Skin epidermis (tissue), 12 donors: ENCODE data around the gene SART3.
"Not testable (repeated sequence)": the region's sequence is repeated elsewhere in the genome, so short reads cannot be mapped to it uniquely, and the experiment has no call there.

Source experiments
- H3K27ac ChIP-seq, 21 experiments: fragments of 200-600 bp; sonication (generic) in 11 of 21; one replicate each; pipeline ENCODE4 v1.5.0; 2020; ENCODE audit warnings: mild to moderate bottlenecking in 3 of 21, inconsistent platforms in 2 of 21, moderate library complexity in 2 of 21
- H3K4me3 ChIP-seq, 7 experiments: fragments of 200-600 bp; sonication (generic) in 2 of 7; one replicate each; pipeline ENCODE4 v1.5.0; 2020; ENCODE audit warnings: inconsistent platforms in 2 of 7, mild to moderate bottlenecking in 2 of 7, moderate library complexity in 1 of 7

The SART3 gene

DNA sequence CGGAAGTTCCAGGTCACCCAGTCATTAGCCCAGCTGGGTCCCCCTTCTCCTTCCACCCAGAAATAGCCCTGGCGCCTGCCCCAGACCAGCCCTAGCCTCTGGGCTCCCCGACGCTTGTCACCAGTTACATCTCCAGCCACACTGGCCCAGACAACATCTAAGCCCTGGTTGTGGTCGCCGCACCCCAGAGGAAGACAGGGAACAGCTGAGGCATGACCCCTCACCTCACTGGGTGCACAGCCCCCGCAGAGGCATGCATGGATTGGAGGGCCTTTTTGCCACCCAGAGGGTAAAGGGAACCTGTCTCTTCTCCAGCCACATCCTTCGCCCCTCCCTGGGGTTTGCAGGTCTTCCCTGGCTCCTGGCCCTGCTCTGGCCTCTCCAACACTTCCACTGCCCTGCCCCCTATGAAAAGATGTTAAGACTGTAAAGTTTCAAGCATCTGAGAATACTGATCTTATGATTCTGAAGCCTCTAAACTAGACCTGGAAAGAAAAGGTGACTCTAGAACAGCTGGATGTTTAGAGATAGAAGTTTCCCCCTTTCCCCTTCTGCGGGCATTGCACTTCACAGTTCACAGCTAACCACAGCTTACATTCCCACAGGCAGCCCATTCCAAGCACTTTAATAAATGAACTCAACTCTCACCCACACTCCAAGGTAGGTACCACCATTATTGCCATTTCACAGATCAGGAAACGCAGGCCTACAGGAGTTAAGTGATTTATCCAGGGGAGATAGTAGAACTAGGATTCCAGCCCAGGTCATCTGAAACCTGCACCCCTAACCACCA is 22.2 kb upstream of the SART3 start:
- H3K4me3 ChIP-seq, result no peak overlapping the region
- peak overlapping the region in 8 of 21 experiments; percentile 8 to 73 (median 30) for H3K27ac ChIP-seq

DNA sequence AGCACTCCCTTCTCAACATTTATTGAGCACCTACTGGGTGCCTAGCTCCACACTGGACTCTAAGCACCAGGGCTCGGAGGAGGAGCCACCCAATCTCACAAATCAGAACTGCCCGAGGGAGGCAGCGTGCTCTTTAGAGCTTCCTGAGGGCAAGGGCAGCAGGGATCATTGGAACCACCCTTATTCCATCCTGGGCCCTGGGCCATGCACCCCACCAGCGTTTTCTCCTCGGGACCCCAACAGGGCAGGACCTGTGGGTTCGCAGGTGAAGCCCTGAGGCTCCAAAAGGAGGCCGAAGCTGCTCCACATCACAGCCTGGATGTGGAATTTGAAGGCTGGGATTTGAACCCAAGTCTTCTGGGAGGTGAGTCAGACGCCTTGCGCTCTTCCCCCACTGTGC is 21.5 kb upstream of the SART3 start:
- no peak overlapping the region for H3K4me3 ChIP-seq
- H3K27ac ChIP-seq, result peak overlapping the region in 1 of 21 experiments; percentile 73

DNA sequence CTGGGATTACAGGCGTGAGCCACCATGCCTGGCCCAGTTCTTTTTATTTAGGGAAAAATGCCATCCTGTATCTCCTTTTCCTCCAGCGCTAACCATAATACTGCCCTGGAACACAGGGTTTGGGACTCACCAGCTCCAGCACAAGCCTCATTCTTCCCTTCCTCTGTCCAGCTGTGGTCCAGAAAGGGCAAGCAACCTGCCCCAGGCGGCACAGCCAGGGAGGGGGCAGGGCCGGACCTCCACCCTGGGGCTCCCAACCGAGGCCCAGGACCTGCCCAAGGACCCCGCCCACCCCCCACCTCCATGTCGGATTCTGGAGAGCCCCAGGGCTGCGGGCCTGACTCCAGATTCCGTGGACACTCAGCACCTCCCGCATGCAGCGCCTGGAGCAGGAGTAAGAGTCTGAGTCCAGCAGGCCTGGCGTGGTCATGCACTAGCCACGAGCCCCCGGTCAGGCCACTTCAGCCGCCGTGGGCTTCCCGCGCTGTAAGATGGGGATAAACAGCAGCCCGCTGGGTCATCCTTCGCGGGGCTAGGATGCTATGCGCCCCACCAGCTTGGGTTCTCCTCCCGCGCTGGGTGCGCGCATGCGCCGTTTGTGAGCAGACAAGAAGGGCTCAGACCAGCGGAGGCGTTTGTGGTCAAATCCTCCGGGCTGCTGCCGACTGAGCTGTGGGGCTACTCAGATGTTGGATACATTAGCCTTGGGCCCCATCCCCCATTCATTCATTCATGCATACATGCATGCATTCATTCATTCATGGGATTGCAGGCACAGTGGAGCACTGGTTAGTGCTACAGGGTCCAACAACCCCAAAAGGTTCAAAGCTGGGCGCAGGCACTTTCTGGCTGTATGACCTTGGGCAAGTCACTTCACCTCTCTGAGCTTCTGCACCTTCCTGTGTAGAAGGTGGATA is 20.6 kb upstream of the SART3 start:
- H3K27ac ChIP-seq, result peak overlapping the region in 2 of 21 experiments; percentile 15 to 34

DNA sequence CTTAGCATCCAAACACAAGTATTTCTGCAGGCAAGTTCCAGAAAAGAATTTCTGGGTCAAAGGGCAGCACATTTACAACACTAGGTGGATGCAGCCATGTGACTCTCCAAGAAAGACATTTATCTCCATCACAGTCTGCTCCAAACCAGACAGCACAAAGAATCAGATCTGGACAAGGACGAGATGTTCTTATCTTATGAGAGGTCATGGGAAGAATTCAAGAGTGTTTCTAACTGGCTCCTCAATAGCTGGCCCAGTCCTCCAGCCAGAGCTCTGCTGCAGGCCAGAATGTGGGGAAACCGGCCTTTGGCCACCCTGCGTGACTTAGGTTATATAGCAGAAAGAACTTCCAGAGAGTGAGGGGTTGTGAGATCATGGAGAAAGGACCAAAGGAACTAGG is 19.6 kb upstream of the SART3 start:
- Histone ChIP-seq H3K27ac (peak overlapping the region in 1 of 21 experiments; percentile 34), H3K4me3 (no peak overlapping the region)

More for the DNA sequence above, 20.6 kb upstream of the SART3 start:
- no peak overlapping the region for H3K4me3 ChIP-seq

DNA sequence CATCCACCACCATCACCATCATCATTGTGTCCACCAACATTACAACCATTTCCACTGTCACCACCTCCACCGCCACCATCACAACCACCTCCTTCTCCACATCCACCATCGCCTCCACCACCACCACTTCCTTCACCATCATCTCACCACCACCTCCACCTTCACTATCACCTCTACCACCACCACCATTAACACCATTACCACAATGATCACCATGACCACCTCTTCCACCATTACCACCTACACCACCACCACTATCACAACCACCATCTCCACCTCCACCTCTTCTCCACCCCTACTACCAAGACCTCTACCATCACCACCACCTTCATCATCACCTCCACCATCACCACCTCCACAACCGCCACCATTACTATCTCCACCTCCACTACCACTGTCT is 17.8 kb upstream of the SART3 start:
- H3K4me3 ChIP-seq, result no peak overlapping the region
- H3K27ac ChIP-seq, result peak overlapping the region in 2 of 21 experiments; percentile 57 to 63

DNA sequence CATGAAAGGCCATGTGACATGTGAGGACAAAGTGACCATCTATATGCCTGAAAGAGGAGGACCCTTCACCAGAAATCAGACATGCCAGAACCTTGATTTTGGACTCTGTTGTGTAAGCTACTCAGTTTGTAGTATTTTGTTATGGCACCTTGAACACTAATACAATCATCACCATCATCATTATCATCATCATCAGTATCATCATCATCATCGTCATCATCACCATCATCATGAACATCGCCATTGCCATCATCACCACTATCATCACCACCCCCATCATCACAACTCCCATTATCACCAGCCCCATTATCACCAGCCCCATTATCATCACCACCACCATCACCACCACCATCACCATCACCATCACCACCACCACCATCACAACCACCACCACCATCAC is 17.3 kb upstream of the SART3 start:
- Histone ChIP-seq H3K4me3 (no peak overlapping the region), H3K27ac (peak overlapping the region in 1 of 21 experiments; percentile 63)

DNA sequence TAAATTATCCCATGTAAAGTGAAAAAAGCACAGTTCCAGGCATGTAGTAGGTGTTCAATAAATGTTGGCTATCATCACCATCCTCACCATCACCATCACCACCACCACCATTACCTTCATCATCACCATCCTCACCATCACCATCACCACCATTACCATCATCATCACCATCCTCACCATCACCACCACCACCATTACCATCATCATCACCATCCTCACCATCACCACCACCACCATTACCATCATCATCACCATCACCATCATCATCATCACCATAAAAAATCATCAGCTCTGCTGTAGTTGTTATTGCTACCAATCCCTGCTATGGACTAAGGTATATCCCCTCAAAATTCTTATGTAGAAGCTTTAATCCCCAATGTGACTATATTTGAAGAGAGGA is 16.5 kb upstream of the SART3 start:
- Histone ChIP-seq H3K4me3 (no peak overlapping the region), H3K27ac (peak overlapping the region in 1 of 21 experiments; percentile 14)

DNA sequence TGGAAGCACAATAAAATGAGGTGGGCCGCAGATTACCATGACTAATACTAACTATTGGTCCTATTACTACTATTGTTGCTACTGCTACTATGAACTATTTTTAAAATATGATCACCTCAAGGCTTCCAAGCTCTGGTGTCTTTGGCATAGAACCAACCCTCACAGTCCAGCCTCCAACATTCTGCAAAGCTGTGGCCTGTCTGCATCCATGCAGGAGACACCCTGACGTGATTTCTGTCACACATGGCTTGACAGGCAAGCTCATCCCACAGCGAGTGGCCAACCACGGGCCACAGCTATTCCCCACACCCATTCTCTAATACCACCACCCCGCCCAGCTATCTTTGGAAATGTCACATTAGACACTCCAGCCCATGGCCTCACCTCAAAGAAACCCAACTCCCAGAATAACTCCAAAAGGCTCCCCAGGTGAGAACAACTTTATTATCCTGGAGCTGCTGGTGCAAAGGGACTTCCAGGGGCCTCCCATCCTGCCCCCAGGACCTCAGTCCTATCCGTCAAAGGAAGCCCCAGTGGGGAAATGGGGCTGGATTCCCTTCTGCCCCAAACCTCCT is 15.8 kb upstream of the SART3 start:
- H3K27ac ChIP-seq, result peak overlapping the region in 1 of 21 experiments; percentile 14
- no peak overlapping the region for H3K4me3 ChIP-seq

DNA sequence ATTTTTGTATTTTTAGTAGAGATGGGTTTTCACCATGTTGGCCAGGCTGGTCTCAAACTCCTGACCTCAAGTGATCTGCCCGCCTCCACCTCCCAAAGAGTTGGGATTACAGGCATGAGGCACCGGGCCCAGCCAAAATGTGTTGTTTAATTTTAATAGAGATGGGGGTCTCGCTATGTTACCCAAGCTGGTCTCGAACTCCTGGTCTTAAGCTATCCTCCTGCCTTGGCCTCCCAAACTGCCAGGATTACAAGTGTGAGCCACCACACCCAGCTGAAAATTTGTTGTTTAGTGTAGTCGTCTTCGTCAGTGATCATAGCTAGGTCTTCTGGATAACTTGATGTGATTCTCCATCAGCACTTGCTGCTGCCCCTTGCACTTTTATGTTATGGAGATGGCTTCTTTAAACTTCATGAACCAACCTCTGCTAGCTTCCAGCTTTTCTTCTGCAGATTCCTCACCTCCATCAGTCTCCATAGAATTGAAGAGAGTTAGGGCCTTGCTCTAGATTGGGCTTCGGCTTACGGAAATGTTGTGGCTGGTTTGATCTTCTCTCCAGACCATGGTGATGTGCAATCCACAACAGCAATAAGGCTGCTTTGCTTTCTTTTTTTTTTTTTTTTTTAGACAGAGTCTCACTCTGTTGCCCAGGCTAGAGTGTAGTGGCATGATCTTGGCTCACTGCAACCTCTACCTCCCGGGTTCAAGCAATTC is 14.4 kb upstream of the SART3 start:
- Histone ChIP-seq H3K4me3 (no peak overlapping the region), H3K27ac (no peak overlapping the region)

DNA sequence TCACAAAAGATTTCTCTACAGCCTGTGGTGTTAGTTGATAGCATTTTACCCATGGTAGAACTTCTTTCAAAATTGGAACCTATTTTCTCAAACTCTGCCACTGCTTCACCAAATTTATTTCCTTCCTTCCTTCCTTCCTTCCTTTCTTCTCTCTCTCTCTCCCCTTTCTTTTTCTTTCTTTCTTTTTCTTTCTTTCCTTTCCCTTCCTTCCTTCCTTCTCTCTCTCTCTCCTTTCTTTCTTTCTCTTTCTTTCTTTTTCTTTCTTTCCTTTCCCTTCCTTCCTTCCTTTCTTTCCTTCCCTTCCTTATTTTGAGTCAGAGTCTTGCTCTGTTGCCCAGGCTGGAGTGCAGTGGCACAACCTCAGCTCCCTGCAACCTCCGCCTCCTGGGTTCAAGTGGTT is 13.3 kb upstream of the SART3 start:
- H3K4me3 ChIP-seq, H3K27ac ChIP-seq: not testable (repeated sequence)

DNA sequence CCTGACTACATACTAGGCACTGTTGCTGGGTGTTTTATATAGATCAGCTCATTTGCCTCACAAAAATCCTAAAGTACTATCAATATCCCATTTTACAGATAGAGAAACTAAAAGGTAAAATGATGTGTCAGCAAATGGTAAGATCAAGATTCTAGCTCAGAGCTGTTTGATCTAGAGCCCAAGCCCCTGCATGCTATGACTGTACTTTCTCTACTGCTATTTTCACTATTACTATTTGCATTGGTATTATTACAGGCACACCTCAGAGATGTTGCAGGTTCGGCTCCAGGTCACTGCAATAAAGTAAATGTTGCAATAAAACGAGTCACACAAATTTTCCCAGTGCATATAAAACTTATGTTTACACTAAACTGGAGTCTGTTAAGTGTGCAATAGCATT is 12.3 kb upstream of the SART3 start:
- no peak overlapping the region for H3K4me3 ChIP-seq
- H3K27ac ChIP-seq, result no peak overlapping the region

DNA sequence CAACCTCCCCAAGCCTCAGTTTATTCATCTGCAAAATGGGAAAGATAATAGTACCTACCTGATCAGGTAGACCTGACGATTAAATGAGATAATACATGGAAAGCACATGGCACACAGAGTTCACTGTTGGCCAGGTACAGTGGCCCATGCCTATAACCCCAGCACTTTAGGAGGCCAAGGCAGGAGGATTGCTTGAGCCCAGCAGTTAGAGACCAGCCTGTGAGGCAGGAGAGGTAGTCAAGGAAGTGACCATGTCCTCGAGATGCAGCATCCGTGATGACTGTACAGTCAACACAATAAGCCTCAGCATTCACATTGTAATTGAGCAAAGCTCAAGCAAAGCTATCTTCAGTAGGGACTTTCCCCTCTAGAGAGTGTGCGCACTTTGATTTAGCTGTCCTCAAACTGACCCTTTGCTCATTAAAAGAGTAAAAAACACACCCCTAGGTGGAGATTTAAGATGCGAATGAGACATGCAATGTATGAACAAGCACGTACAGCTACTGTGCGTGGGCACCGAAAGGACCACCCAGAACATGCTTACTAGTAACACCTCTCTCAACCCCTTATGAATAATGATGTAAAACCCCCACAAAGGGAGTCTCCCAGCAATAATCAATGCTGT is 11.3 kb upstream of the SART3 start:
- H3K27ac ChIP-seq, result no peak overlapping the region
- H3K4me3 ChIP-seq, result no peak overlapping the region

DNA sequence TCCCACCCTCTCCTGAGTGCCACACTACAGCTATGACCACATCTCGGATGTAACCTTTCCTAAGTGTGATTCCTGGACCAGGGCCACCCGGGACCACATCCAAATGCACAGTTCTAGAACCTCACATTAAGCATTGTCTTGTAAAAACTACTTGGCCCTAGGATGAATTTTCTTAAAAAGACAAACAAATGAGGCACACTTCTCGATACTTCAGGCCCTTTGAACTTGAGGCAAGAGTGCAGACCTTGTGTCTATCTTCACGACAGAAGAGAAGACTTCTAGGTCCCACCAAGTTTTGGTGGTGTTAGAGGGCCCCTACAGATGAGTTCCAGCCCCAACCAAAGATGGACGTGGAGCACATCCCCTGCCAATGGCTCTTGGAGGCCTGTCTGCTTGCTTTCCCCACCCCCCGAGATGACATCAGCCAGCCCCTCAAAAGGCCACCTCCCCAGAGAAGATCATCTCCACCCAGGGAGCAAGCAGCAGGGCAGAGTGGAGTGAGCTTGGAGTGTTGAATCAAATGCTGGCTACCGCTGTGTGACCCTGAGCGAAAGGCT is 10.7 kb upstream of the SART3 start:
- Histone ChIP-seq H3K27ac (no peak overlapping the region), H3K4me3 (no peak overlapping the region)

DNA sequence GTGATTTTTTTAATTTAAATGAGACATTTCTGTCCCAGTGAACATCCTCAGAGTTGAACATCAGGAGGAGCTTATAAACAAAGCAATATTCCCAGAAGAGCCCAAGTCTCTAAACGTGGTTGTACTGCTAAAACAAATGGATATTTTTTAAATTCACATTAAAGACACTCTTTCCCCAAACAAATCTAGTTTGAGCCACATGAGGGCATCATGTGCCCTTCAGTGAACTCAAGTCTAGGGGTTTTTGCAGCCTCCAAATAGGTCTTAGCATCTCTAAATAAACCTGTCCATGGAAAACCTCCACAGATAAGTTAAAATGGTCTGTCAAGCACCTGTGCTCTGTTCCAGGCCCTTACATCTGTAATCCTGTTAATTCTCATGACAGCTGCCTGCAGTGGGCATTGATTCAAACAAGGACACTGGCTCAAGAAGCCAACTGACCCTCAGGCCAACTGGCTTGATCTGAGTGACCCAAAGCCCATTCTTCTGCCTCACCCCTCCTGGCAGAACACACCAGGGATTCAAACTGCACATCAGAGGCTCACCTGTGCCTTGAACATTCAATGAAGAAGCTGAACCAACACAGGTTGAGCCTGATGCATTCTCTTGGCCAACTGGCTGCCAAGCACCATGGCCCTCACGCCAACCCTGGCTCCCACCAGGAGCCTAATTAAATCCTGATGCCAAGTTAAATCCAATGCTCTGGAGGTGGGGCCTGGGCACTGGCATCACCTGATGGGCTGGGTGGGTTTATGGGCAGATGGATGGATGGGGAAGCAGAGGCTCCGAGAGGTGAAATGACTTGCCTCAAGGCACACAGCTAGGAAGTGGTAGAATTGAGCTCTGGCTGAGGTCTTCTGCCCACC is 10.0 kb upstream of the SART3 start:
- no peak overlapping the region for H3K4me3 ChIP-seq
- H3K27ac ChIP-seq, result peak overlapping the region in 1 of 21 experiments; percentile 21

DNA sequence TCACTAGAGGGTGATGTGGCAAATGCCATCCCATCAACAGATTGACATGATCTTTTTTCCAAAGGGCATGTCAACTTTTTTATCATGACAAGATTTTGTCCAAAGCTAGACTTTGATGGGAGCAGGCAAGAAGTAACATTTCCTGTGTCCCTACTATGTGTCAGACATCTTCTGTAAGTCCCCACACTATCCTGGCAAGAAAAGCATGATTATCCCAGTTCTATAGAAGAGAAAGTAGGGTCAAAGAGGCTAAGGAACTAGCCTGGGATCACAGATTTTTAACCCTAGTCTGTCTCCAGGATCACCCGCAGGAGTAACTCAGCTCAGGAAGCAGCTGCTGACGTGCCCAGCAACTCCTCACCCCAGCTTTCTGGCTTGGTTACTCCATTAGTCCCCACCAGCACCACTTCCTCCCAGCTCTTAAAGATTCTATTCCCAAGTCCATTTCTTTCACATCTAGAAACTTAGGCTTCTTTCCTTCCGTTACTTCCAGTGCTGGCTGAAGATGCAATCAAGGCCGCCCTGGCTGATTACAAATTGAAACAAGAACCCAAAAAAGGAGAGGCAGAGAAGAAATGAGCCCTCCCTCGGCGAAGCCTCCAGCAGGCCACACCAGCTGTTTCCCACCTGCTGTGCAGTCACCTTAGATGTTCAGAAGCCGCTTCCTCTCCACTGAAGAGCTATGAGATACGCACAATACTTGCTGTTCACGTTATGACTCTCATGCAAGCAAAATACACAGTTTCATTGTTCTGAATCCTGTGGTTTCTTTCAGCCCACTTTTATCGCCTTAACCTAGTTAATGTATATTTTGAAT is 7.6 kb upstream of the SART3 start:
- Histone ChIP-seq H3K4me3 (no peak overlapping the region), H3K27ac (peak overlapping the region in 12 of 21 experiments; percentile 16 to 75 (median 46))

DNA sequence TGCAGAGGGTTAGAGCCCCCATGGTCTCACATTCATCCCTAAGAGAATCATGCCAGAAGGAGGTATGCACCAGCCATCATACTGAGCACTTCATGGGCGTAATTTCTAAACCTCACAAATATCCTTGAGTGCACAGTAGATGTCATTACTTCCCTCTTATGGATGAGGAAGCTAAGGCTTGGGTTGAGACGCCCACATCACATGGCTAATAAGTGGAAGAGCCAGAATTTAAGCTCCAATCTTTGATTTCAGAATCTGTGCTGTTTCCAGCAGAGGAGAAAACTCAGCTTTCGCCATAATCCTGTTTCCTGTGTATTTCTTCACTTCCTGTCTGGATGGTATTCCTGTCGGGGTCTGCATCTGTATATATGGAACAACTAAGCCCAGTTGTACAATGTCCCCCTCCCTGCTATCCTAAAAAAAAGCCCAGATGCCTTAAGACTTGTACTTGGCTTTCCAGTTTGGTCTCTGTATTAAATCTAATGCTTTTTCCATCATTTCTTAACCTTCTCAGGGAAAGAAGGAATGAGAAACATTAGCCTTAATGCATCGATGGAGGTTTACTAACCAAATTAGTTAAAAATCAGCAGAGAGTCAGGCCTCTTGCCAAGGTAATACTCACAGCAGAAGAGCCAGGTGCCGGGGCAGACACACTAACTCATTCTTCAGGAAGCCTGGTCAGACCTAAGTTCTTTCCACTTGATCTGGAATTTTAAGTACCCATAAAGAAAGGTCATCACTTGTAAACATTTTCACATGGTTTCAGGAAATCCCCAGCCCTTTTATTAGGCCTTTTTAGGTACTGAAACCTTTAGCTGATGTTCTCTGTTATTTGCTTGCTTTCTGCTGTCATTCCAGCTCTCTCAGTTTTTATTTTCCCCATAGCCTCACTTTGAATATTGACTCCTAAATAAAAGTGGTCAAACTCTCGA is 6.7 kb upstream of the SART3 start:
- H3K4me3 ChIP-seq, result no peak overlapping the region
- H3K27ac ChIP-seq, result peak overlapping the region in 10 of 21 experiments; percentile 18 to 75 (median 50)
